Fibroblast of pulmonary artery (primary cell): Measurements from ENCODE around the gene ADPRM.
A peak's percentile ranks its signal among the peaks of the same experiment; 100 is the strongest.

Source experiments
- DNase-seq: peaks from one replicate; pipeline ENCODE4 v3.0.0-alpha.2; 2010; ENCODE audit warnings: low read depth
- H3K4me3 ChIP-seq: replicated peaks from 2 replicates; pipeline ENCODE4 v1.5.1; 2011; ENCODE audit warnings: low read depth, mild to moderate bottlenecking, control low read depth, low read length, moderate library complexity
- CTCF ChIP-seq: IDR thresholded peaks from 2 replicates; pipeline ENCODE4 v1.5.1; 2011; ENCODE audit warnings: mild to moderate bottlenecking, control low read depth, low read length, inconsistent platforms; ENCODE audit errors: missing control alignments

ADPRM gene

GRCh38 chr17:10738521-10739258 lies 41.3 kb downstream of the ADPRM start:
- TF ChIP-seq CTCF = no peak
- H3K4me3 ChIP-seq = no peak overlapping the region
- no peak for DNase-seq

GRCh38 chr17:10739386-10739785 lies 42.0 kb downstream of the ADPRM start:
- DNase-seq = no peak
- TF ChIP-seq CTCF = no peak

GRCh38 chr17:10741416-10742135 lies 44.2 kb downstream of the ADPRM start:
- TF ChIP-seq CTCF = no peak
- no peak for DNase-seq
- no peak overlapping the region for H3K4me3 ChIP-seq

More at GRCh38 chr17:10739386-10739785, 42.0 kb downstream of the ADPRM start:
- no peak overlapping the region for H3K4me3 ChIP-seq

- no peak for TF ChIP-seq CTCF
- H3K4me3 ChIP-seq = no peak overlapping the region
- no peak for DNase-seq
Observed at GRCh38 chr17:10742431-10742830, 45.0 kb downstream of the ADPRM start.

GRCh38 chr17:10743316-10744009 lies 46.1 kb downstream of the ADPRM start:
- DNase-seq = peak; percentile 50
- no peak for TF ChIP-seq CTCF
- H3K4me3 ChIP-seq = no peak overlapping the region

DNA sequence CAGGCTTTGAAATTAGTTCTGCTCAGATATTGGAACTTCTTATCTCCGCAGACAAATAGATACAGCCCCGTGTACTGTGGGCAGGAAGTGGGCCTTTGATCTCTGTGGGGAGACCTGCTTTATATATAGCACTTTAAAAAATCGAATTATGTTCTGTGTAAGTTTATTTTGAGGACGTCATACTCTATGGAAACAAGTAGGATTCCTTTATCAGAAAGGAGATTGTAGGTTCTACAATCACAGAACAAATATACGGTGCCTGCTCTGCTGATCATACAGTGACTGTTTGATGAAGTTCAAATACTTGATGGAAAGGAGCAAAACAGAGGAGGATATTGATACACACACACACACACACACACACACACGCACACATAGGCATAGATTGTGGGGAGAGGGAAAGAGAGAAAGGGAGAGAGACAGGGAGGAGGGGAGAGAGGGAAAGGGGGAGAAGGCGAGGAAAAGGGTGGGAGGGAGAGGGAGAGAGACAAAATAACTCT lies 47.2 kb downstream of the ADPRM start:
- H3K4me3 ChIP-seq = no peak overlapping the region
- TF ChIP-seq CTCF = no peak
- no peak for DNase-seq
